ENCODE results near the gene CASTOR1. TPM values are rescaled to one million over a fixed set of nuclear protein-coding genes. Genes with fewer than 3 reads are reported as not detected.

CASTOR1 gene
- total RNA-seq = 3.0 and 7.4 TPM in 2 replicates

DNA sequence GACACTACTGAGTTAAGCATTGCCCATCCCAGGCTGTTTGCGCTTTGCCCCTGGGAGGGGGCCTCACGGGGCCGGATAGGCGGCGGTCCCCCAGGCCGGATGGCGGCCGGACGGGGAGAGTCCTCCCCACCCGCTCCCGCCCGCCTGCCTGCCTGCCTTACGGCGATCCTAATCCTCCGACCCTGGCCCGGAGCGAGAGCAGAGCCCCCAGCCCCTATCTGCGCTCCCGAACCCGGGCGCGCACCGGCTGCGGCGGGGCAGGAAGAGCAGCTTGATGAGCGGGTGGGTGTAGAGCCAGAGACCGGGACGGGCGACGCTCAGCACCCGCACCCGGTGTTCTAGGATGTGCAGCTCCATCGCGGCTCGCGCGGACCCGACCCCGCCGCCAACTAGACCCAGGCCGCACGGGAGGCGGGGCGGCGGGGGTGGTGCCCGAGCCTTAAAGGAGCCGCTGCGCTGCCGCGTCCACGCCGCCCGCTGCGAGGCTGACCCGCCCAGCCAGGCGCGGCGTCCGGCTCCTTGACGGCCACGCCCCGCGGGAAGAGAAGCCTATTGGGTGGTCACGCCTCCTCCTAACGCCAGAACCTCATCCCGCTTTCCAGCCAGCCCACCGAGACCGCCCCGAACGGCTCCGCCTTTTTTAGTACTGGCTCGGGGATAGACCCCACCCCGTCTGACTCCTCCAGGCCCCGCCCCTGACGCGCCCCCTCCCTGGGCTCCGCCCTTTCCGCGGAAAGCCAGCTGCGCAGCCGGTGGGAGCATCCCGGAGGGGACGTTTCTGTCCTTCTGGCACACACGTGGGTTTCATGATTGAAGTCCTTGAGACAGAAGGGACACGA is at the start of gene CASTOR1:
TSS of gene CASTOR1 (minus strand) at position 365 of the 839 bp plus-strand sequence. CDS start at position 357, 8 bp downstream.

DNA sequence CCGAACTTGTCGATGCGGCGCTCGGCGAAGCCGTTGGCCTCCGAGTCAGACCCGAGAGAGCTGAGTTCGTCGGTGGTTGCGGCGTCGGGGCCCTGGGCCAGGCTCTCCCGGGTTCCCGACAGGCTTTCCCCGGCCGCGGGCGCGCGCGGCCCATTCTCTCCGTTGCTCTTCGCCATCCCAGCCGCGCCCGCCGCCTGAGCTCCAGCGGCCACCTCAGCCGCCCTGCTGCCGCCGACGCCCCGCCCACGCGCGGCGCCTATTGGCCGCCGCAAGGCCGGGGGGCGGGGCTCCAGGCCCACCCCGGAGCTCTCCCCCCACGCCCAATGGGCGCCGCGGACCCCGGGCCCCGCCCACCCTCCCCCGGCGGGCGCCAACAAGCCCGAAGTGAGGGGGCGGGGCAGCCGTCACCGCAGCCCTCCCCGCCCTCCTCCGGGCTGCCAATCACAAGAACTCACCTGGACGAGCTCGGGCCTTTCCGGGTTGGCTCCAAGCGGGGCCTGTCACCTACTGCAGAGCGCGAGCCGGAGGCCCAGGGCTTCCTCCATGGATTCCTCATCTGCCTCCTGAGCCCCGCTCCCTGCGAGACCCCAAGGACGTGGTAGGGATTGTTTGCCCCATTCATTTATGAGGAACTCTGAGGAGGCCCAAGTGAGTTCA is 37.5 kb upstream of the CASTOR1 start, which contains the start of gene TBC1D10A:
TSS of gene TBC1D10A (minus strand) at position 236 of the 657 bp plus-strand sequence. CDS start at position 176, 60 bp downstream.

DNA sequence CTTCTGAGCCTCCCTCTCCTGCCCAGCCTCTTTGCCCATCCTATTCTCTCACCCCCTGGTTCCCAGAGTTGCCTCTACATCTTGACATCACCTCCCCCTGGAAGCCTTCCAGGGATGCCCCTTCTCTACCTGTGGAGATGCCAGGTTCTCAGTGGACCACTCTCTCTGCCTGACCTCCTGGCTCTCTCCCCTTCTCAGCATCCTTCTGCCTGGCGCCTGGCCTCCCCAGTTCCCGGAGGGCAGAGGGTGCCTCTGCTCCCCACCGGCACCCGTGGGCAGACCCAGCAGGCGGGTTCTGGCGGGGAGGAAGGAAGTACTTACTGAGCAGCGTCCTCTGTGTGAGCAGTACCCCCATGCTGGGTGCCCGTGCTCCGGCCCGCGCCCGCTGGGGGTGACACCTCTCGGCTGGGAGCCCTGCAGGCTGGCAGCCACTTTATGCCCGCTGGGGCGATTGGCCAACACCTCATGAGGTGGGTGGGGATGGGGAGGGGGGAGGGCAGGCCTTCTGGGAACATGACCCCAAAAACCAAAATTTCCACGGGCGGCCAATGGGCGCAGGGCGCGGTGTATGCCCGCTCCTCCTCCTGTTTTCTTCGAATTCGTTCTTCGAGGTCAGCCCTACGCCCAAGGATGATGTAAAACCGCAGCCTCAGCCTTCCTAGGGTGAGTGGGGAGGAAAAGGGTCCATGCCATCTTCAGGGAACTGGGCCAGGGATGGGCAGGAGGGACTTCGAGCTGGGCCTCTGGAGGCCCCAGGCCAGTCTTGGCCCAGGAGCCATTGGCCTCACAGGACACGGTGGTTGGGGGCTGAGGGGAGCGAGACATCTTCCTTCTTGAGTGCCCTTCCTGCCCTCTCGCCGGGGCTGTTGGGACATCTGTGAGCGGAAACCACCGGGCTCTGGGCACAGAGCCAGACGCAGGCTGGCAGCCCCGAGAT is 22.6 kb downstream of the CASTOR1 start, which contains the start of gene OSM:
TSS of gene OSM (minus strand) at position 407 of the 937 bp plus-strand sequence. CDS start at position 355, 52 bp downstream.

DNA sequence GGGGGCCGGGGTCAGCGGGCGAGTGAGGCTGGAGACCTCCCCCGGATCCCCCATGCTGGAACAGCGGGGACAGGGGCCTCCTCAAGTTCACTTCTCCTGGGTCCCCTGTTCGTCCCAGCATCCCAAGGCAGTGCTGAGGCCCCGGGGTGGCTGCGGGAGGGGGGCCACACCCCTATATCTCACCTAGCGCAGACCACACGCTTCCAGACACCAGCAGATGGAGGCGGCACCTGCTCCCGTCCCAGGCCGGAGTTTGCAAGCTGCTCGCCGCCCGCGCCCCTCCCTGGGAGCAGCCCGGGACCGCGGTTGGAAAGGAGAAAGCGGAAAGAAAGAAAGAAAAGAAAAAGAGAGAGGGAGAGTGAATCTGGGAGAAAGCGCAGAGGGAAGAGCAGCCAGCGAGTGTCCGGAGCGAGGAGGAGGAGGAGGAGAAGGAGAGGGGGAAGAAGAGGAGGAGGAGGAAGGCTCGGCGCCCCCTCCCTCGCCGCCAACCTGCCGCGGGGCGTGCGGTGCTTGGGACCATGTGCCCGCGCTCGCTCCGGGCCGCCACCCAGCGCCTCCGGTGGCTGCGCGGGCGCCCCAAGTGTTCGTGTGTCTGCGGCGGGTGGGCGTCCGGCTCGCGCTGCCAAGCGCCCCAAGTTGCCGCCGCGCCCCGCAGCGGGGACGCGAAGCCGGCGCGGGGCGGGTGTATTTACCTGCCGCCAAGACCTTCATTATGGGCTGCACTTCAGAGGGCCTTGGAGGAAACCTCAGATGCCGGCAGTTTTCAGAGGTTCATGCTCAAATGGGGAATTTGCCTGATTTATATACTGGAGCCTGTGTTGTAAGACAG is 43.1 kb downstream of the CASTOR1 start, which contains the start of gene LIF:
TSS of gene LIF (minus strand) at position 775 of the 829 bp plus-strand sequence. CDS start at position 711, 64 bp downstream.

Other genes with a start within 250 kb of the CASTOR1 start
- gene HORMAD2, start 209.0 kb downstream of the CASTOR1 start, total RNA-seq = not detected in 2 replicates
- 1.0 and 7.9 TPM in 2 replicates for gene LIF, start 42.7 kb downstream of the CASTOR1 start, total RNA-seq
- not detected in 2 replicates for gene OSM, start 22.7 kb downstream of the CASTOR1 start, total RNA-seq
- 17.5 and 18.0 TPM in 2 replicates for gene TBC1D10A, start 37.4 kb upstream of the CASTOR1 start, total RNA-seq
- 21.5 and 27.6 TPM in 2 replicates for gene SF3A1, start 67.4 kb upstream of the CASTOR1 start, total RNA-seq
- gene CCDC157, start 67.5 kb upstream of the CASTOR1 start, total RNA-seq = 1.4 and 1.9 TPM in 2 replicates
- gene RNF215, start 97.9 kb upstream of the CASTOR1 start, total RNA-seq = 12.8 and 13.5 TPM in 2 replicates
- gene SEC14L2, start 107.5 kb upstream of the CASTOR1 start, total RNA-seq = 16.3 and 18.2 TPM in 2 replicates
- gene MTFP1, start 136.3 kb upstream of the CASTOR1 start, total RNA-seq = 3.1 and 6.8 TPM in 2 replicates
- not detected in 2 replicates for gene SEC14L3, start 182.5 kb upstream of the CASTOR1 start, total RNA-seq
- 0.52 and 2.2 TPM in 2 replicates for gene SEC14L4, start 216.2 kb upstream of the CASTOR1 start, total RNA-seq